GM19043 (cell line): ENCODE results near the gene RND1.
A peak's percentile ranks its signal among the peaks of the same experiment; 100 is the strongest.

Experiments
- ATAC-seq: cut with Tn5 transposase; IDR thresholded peaks from one replicate; pipeline ENCODE4 v1.9.1; 2021; ENCODE audit warnings: low read depth; ENCODE audit not compliant: unreplicated experiment

RND1 gene

GRCh38 chr12:48828841-48829575, 36.7 kb downstream of the RND1 start:
- no peak for ATAC-seq

- no peak for ATAC-seq
These were observed 37.4 kb downstream of the RND1 start for GRCh38 chr12:48828293-48828692.

GRCh38 chr12:48827513-48828096, 38.1 kb downstream of the RND1 start:
- ATAC-seq: no peak

- no peak for ATAC-seq
These were observed 38.6 kb downstream of the RND1 start for GRCh38 chr12:48827026-48827425.

- ATAC-seq: no peak
These were observed 39.3 kb downstream of the RND1 start for GRCh38 chr12:48826209-48826855.

GRCh38 chr12:48824905-48825304, 40.8 kb downstream of the RND1 start:
- ATAC-seq: no peak

- no peak for ATAC-seq
These were observed 41.6 kb downstream of the RND1 start for GRCh38 chr12:48824112-48824511.

- no peak for ATAC-seq
These were observed 42.4 kb downstream of the RND1 start for GRCh38 chr12:48823281-48823680.

GRCh38 chr12:48822711-48823110, 43.0 kb downstream of the RND1 start:
- no peak for ATAC-seq

GRCh38 chr12:48822139-48822538, 43.5 kb downstream of the RND1 start:
- no peak for ATAC-seq

- ATAC-seq: no peak
These were observed 45.5 kb downstream of the RND1 start for GRCh38 chr12:48819986-48820725.

GRCh38 chr12:48818831-48819590, 46.7 kb downstream of the RND1 start:
- ATAC-seq: no peak

GRCh38 chr12:48817873-48818830, 47.5 kb downstream of the RND1 start, which contains the start of gene CACNB3:
Gene CACNB3 (plus strand): TSS chr12:48818496. CDS start chr12:48818930, 434 bp downstream.
- ATAC-seq: no peak

GRCh38 chr12:48816143-48816854, 49.4 kb downstream of the RND1 start:
- ATAC-seq: no peak

- ATAC-seq: peak; percentile 31
These were observed 50.3 kb downstream of the RND1 start for GRCh38 chr12:48815126-48816110.

GRCh38 chr12:48814262-48815125, 51.2 kb downstream of the RND1 start:
- peak; percentile 67 for ATAC-seq
